ENCODE data around the gene HPS5.
"Not testable (repeated sequence)": the region's sequence is repeated elsewhere in the genome, so short reads cannot be mapped to it uniquely, and the experiment has no call there.

Gene HPS5

DNA sequence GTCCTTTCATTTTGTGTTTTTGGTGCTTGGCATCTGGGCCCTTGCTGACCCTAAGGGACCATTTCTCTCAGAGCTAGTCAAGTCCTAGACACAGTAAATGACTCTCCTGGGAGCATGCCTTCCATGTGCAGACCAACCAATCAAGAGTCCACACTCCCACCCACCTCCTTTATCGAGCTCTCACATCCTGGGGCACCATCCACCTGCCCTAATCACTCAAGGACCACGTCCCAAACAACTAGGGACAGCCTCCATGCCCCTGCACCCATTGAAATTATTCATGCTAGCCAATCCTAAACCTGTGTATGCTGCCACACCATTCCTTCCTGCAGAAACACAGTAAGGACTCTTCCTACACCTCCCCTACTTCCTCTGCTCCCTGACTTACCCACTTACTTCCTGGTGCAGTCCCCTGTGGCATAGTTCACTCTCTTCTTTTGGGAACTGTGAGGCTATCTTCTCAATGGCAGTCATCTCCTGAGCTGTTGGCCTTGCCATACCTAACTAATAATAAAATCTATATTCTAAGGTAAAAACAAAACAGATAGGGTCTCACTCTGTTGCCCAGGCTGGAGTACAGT lies 67.1 kb downstream of the HPS5 start:
- Histone ChIP-seq H3K27me3 (replicated peaks; ENCODE audit: control insufficient read depth, insufficient read depth, low read length) (no peaks in the 10 kb centered on the region), H3K4me3 (replicated peaks; ENCODE audit: low read depth, low read length) (no peak overlapping the region), H3K36me3 (ENCODE audit: control insufficient read depth, insufficient read depth, low read length) (no peaks in the 10 kb centered on the region)
- TF ChIP-seq, protein P1, sequence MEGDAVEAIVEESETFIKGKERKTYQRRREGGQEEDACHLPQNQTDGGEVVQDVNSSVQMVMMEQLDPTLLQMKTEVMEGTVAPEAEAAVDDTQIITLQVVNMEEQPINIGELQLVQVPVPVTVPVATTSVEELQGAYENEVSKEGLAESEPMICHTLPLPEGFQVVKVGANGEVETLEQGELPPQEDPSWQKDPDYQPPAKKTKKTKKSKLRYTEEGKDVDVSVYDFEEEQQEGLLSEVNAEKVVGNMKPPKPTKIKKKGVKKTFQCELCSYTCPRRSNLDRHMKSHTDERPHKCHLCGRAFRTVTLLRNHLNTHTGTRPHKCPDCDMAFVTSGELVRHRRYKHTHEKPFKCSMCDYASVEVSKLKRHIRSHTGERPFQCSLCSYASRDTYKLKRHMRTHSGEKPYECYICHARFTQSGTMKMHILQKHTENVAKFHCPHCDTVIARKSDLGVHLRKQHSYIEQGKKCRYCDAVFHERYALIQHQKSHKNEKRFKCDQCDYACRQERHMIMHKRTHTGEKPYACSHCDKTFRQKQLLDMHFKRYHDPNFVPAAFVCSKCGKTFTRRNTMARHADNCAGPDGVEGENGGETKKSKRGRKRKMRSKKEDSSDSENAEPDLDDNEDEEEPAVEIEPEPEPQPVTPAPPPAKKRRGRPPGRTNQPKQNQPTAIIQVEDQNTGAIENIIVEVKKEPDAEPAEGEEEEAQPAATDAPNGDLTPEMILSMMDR (IDR thresholded peaks at IDR 0.05; ENCODE audit: insufficient read depth, low read length, poor library complexity, severe bottlenecking): no peak
- no peak for DNase-seq (ENCODE audit: extremely low read depth, insufficient read length)

DNA sequence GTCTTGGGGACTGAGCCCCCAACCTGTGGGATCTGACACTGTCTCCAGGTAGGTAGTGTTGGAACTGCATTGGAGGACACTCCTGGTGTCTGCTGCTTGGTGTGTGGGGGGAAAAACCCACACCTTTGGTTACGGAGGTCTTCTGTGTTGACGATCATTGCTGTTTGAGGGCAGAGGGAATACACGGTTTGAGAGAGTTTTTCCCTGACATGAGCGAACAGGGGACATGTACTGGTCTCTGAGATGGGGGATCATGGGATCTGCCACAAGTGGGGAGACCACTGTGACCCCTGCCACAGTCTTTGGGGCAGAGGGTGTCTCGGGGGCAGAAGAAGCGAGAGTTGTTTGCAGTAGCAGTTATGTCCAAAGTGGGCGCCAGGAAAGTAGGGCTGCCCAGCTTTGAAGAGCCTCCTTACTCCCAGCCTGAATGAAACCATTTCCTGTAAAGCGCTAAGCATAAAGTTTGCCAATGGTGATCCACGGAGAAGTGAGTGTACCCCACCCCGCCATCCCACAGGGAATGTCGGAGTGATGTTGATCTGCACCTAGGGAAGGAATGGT lies 68.1 kb downstream of the HPS5 start:
- no peak overlapping the region for H3K4me3 ChIP-seq (replicated peaks; ENCODE audit: low read depth, low read length)
- DNase-seq (ENCODE audit: extremely low read depth, insufficient read length): no peak
- TF ChIP-seq, protein P1 (IDR thresholded peaks at IDR 0.05; ENCODE audit: insufficient read depth, low read length, poor library complexity, severe bottlenecking): no peak
- H3K36me3 ChIP-seq (ENCODE audit: control insufficient read depth, insufficient read depth, low read length): no peaks in the 10 kb centered on the region
- H3K27me3 ChIP-seq (replicated peaks; ENCODE audit: control insufficient read depth, insufficient read depth, low read length): no peaks in the 10 kb centered on the region

DNA sequence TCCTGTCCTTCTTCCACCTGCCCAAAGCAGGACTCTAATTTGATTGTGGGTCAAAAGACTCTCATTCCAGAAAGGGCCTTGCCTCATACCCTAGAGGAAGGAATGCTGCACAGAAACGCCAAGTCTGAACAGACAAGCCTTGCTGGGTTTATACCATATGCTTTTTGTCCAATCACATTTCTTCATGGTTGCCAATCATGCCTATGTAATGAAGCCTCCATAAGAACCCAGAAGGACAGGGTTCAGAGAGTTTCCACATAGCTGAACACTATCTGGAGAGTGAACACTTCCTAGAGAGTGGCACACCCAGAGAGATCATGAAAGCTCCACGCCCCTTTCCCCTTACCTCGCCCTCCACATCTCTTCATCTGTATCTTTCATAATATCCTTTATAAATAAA lies 68.7 kb downstream of the HPS5 start:
- no peak overlapping the region for H3K4me3 ChIP-seq (replicated peaks; ENCODE audit: low read depth, low read length)
- TF ChIP-seq, protein P1 (IDR thresholded peaks at IDR 0.05; ENCODE audit: insufficient read depth, low read length, poor library complexity, severe bottlenecking): no peak
- no peaks in the 10 kb centered on the region for H3K36me3 ChIP-seq (ENCODE audit: control insufficient read depth, insufficient read depth, low read length)
- no peaks in the 10 kb centered on the region for H3K27me3 ChIP-seq (replicated peaks; ENCODE audit: control insufficient read depth, insufficient read depth, low read length)
- DNase-seq (ENCODE audit: extremely low read depth, insufficient read length): no peak

DNA sequence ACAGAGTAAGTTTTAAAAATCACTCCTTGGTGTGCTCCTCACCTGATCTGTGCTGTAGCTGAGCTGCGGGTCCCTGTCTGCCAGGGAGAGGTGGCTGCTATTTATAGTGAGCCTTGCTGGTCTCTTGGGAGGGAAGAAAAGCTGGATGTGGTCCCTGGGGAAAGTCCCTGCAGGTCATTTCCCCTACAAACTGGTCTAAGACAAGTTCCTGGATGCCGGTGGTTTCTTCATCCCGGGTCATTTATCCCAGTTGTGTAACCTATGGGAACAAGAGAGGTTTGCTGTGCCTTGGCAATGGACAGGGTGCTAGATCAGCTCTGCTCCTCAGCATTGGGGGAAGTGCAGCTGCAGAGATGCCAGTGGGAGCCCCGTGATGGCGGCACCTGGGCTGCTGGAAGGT lies 73.4 kb downstream of the HPS5 start, which contains the start of gene SAA2:
TSS of gene SAA2 (minus strand) at position 108 of the 400 bp plus-strand sequence. CDS start 657 bp downstream, outside the sequence.
- Histone ChIP-seq H3K27me3 (replicated peaks; ENCODE audit: control insufficient read depth, insufficient read depth, low read length) (no peaks in the 10 kb centered on the region), H3K4me3 (replicated peaks; ENCODE audit: low read depth, low read length) (no peak within 1 kb of the TSS), H3K36me3 (ENCODE audit: control insufficient read depth, insufficient read depth, low read length) (no peaks in the 10 kb centered on the region)
- no peak for DNase-seq (ENCODE audit: extremely low read depth, insufficient read length)
- TF ChIP-seq, protein P1 (IDR thresholded peaks at IDR 0.05; ENCODE audit: insufficient read depth, low read length, poor library complexity, severe bottlenecking): no peak

DNA sequence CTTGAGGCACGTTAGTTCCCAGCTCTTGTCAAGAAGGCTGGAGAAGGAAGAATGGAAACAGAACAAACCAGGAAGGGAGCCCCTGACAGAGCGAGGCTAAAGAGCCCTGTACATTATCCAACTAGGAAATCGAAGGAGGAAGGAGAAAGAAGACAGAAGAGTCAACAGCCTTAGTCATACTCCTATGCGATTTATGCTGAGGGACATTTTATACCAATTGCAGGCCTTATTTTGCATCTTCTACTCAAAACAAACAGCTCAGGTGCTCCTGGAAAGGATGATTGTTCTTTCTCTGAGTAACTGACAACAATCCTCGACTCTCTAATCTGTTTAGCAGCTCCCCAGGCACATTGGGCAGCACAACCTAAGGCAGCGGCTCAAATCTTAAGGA lies 74.8 kb downstream of the HPS5 start:
- H3K4me3 ChIP-seq (replicated peaks; ENCODE audit: low read depth, low read length); H3K36me3 ChIP-seq (ENCODE audit: control insufficient read depth, insufficient read depth, low read length); DNase-seq (ENCODE audit: extremely low read depth, insufficient read length): not testable (repeated sequence)

DNA sequence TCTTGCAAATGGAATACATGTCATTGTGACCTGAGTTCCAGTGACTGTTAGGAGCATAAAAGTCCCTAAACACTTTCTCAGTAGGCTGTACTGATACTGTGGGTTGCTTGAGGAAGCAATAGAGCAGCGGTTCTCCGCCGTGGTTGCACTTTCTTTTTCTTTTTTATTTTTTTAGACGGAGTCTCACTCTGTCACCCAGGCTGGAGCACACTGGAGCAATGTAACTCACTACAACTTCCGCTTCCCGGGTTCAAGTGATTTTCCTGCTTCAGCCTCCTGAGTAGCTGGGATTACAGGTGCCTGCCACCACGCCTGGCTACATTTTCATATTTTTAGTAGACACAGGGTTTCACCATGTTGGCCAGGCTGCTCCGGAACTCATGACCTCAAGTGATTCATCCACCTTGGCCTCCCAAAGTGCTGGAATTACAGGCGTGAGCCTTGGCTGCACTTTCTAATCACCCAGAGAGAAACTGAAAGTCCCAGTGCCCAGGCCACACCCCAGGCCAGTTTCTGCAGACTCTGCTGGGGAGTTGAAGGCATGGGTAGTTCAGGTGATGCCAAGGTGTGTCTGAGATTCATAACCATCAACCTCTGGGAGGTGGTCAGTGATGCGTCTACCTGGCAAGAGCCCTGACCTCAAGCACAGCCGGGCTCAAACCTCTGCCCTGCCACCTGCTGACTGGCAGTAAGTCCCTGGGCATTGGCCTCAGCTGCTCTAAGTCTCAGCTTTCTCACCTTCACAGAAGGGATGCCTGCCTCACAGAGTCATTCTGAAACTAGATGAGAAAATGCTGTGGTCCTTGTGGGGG lies 75.4 kb downstream of the HPS5 start:
- DNase-seq (ENCODE audit: extremely low read depth, insufficient read length): peak; percentile 77

More for the DNA sequence above, 74.8 kb downstream of the HPS5 start:
- not testable (repeated sequence) for H3K27me3 ChIP-seq (replicated peaks; ENCODE audit: control insufficient read depth, insufficient read depth, low read length)

More for the DNA sequence above, 75.4 kb downstream of the HPS5 start:
- H3K4me3 ChIP-seq (replicated peaks; ENCODE audit: low read depth, low read length): peak overlapping the region; percentile 41
- H3K36me3 ChIP-seq (ENCODE audit: control insufficient read depth, insufficient read depth, low read length); H3K27me3 ChIP-seq (replicated peaks; ENCODE audit: control insufficient read depth, insufficient read depth, low read length): not testable (repeated sequence)
- TF ChIP-seq, protein P1 (IDR thresholded peaks at IDR 0.05; ENCODE audit: insufficient read depth, low read length, poor library complexity, severe bottlenecking): peak; percentile 17
